OCI-LY1 (cell line): Measurements from ENCODE around the gene ARPIN.

Experiments
- EZH2 ChIP-seq: fragments of 200-600 bp; sonication (generic), shearing (Covaris generic); IDR thresholded peaks from 2 replicates; pipeline ENCODE4 v1.8.0; 2017; ENCODE audit warnings: borderline replicate concordance, mixed run types, mild to moderate bottlenecking, antibody characterized with exemption, low read length, moderate library complexity, mixed read lengths
- TF ChIP-seq, protein P1 (sequence below): fragments of 200-600 bp; sonication (generic), shearing (Covaris generic); IDR thresholded peaks from 2 replicates; pipeline ENCODE4 v1.5.1; 2017; ENCODE audit warnings: mild to moderate bottlenecking, antibody characterized with exemption, low read length, moderate library complexity, mixed read lengths

GRCh38 chr15:89852342-89852995 is 60.3 kb downstream of the ARPIN start:
- TF ChIP-seq, protein P1, sequence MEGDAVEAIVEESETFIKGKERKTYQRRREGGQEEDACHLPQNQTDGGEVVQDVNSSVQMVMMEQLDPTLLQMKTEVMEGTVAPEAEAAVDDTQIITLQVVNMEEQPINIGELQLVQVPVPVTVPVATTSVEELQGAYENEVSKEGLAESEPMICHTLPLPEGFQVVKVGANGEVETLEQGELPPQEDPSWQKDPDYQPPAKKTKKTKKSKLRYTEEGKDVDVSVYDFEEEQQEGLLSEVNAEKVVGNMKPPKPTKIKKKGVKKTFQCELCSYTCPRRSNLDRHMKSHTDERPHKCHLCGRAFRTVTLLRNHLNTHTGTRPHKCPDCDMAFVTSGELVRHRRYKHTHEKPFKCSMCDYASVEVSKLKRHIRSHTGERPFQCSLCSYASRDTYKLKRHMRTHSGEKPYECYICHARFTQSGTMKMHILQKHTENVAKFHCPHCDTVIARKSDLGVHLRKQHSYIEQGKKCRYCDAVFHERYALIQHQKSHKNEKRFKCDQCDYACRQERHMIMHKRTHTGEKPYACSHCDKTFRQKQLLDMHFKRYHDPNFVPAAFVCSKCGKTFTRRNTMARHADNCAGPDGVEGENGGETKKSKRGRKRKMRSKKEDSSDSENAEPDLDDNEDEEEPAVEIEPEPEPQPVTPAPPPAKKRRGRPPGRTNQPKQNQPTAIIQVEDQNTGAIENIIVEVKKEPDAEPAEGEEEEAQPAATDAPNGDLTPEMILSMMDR = no peak
- no peak for TF ChIP-seq EZH2
